LNCaP clone FGC (cell line): ENCODE measurements around the gene CYB561D1.
"Not testable (repeated sequence)": the region's sequence is repeated elsewhere in the genome, so short reads cannot be mapped to it uniquely, and the experiment has no call there.

Experiments
- DNase-seq: peaks from one replicate; pipeline ENCODE4 v3.0.0-alpha.2; 2011; ENCODE audit warnings: low read depth
- H3K4me3 ChIP-seq: 2 replicates; pipeline ENCODE4 v1.5.1; 2011; ENCODE audit warnings: mild to moderate bottlenecking, low read depth, low read length, control low read depth
- CTCF ChIP-seq: IDR thresholded peaks from 2 replicates; pipeline ENCODE4 v1.5.1; 2012; ENCODE audit warnings: mild to moderate bottlenecking; ENCODE audit not compliant: control insufficient read depth, insufficient read depth; ENCODE audit errors: extremely low read depth

Gene CYB561D1

GRCh38 chr1:109466452-109467300 lies 27.2 kb upstream of the CYB561D1 start, which contains the start of gene SYPL2:
Gene SYPL2 (plus strand): TSS chr1:109466546. CDS start chr1:109466844, 298 bp downstream.
- TF ChIP-seq CTCF, result 0 out of 2 replicates have a peak, but pooled peaks have one; percentile 6
- peak within 1 kb of the TSS; percentile 30; the same call in 1 of the 2 replicates for H3K4me3 ChIP-seq
- DNase-seq, result no peak

- no peak overlapping the region for H3K4me3 ChIP-seq
- no peak for TF ChIP-seq CTCF
- no peak for DNase-seq
Measured at GRCh38 chr1:109467301-109467777, 26.6 kb upstream of the CYB561D1 start.

- DNase-seq, result no peak
- TF ChIP-seq CTCF, result no peak
- H3K4me3 ChIP-seq, result no peak overlapping the region
Measured at GRCh38 chr1:109468061-109468460, 25.8 kb upstream of the CYB561D1 start.

GRCh38 chr1:109468903-109469302 lies 25.0 kb upstream of the CYB561D1 start:
- TF ChIP-seq CTCF, result no peak
- no peak overlapping the region for H3K4me3 ChIP-seq
- no peak for DNase-seq

GRCh38 chr1:109470245-109470644 lies 23.6 kb upstream of the CYB561D1 start:
- no peak for TF ChIP-seq CTCF
- no peak overlapping the region for H3K4me3 ChIP-seq
- DNase-seq, result no peak

GRCh38 chr1:109472779-109473178 lies 21.1 kb upstream of the CYB561D1 start:
- DNase-seq, result no peak
- H3K4me3 ChIP-seq, result no peak overlapping the region
- TF ChIP-seq CTCF, result no peak

- not testable (repeated sequence) for DNase-seq, H3K4me3 ChIP-seq
Measured at GRCh38 chr1:109473284-109474057, 20.4 kb upstream of the CYB561D1 start.
